Right lobe of liver (tissue), 4 donors: Measurements from ENCODE around the gene PTPRK.

Experiments
- CTCF ChIP-seq, 4 donors: fragments of 200-600 bp in 3 of 4; fragments of 450-650 bp in 1 of 4; IDR thresholded peaks; one replicate each; pipeline versions ENCODE4 v1.5.1 to v1.8.0; 2016 to 2022; ENCODE audit warnings: antibody characterized with exemption in 4 of 4, mild to moderate bottlenecking in 2 of 4
- POLR2A ChIP-seq: fragments of 450-650 bp; IDR thresholded peaks from one replicate; pipeline ENCODE4 v1.6.1; 2017; ENCODE audit warnings: antibody characterized with exemption, mild to moderate bottlenecking
- donor health status: DM: no; HTN: no; CAD: no.
- donor health status: DM: no; HTN: no; CAD: no.
- donor health status: DM: no; HTN: yes; CAD: no.

GRCh38 chr6:128078276-128078675 lies 442.1 kb downstream of the PTPRK start:
- TF ChIP-seq CTCF (IDR thresholded peaks at IDR 0.05) (no peak), POLR2A (no peak)
